WI38 (cell line): ENCODE results near the gene KLHL40.

Source experiments
- H3K4me3 ChIP-seq: 2 replicates; pipeline ENCODE4 v1.5.1; 2011; ENCODE audit warnings: low read depth, mild to moderate bottlenecking, control low read depth, low read length
- CTCF ChIP-seq: IDR thresholded peaks from 2 replicates; pipeline ENCODE4 v1.5.1; 2012; ENCODE audit warnings: low read depth, mild to moderate bottlenecking, control low read depth, low read length

KLHL40 gene

GRCh38 chr3:42662037-42662812 is 23.1 kb upstream of the KLHL40 start:
- H3K4me3 ChIP-seq: no peak overlapping the region
- TF ChIP-seq CTCF: no peak

- no peak for TF ChIP-seq CTCF
- H3K4me3 ChIP-seq: no peak overlapping the region
Observed at GRCh38 chr3:42662813-42663535, 22.4 kb upstream of the KLHL40 start.

GRCh38 chr3:42663581-42664437 is 21.5 kb upstream of the KLHL40 start:
- H3K4me3 ChIP-seq: no peak overlapping the region
- no peak for TF ChIP-seq CTCF

GRCh38 chr3:42664438-42664803 is 20.9 kb upstream of the KLHL40 start:
- TF ChIP-seq CTCF: no peak
- no peak overlapping the region for H3K4me3 ChIP-seq

GRCh38 chr3:42665050-42665878 is 20.1 kb upstream of the KLHL40 start:
- no peak for TF ChIP-seq CTCF

GRCh38 chr3:42666022-42666421 is 19.3 kb upstream of the KLHL40 start:
- H3K4me3 ChIP-seq: no peak overlapping the region
- no peak for TF ChIP-seq CTCF

More at GRCh38 chr3:42665050-42665878, 20.1 kb upstream of the KLHL40 start:
- H3K4me3 ChIP-seq: no peak overlapping the region
